H1 (cell line): ENCODE data around the gene RELN. TPM values are rescaled to one million over a fixed set of nuclear protein-coding genes. Genes with fewer than 3 reads are reported as not detected.

Experiments used
- CTCF ChIA-PET: fragments of 300-600 bp; sonication (Branson Sonifier 250); formaldehyde crosslinking; loops from one replicate; lab custom pipeline; 2021; ENCODE audit not compliant: partially characterized antibody; lab: Charles Lee
- POLR2A ChIA-PET: fragments of 300-600 bp; sonication (Branson Sonifier 250); formaldehyde crosslinking; loops from one replicate; lab custom pipeline; 2021; ENCODE audit warnings: inconsistent platforms; ENCODE audit not compliant: partially characterized antibody; lab: Charles Lee
- DNase-seq, 2 experiments: peaks; one replicate each; pipeline versions ENCODE4 v3.0.0 to v3.0.0-alpha.2; 2010 to 2022; ENCODE audit warnings: low spot score in 2 of 2, low read depth in 1 of 2, mixed read lengths in 1 of 2
- FAIRE-seq: peaks from 2 replicates; lab custom pipeline; 2011; peaks lifted over from hg19 to GRCh38; lab: Jason Lieb, UNC
- H2AFZ ChIP-seq: 2 replicates; pipeline ENCODE4 v1.8.1; 2012; ENCODE audit warnings: low read length, inconsistent platforms
- H2AK5ac ChIP-seq: 2 replicates; pipeline ENCODE4 v1.6.1; 2013; ENCODE audit warnings: low read depth, low read length
- H2BK120ac ChIP-seq: replicated peaks from 2 replicates; pipeline ENCODE3; 2013; ENCODE audit warnings: low read depth, low read length, inconsistent platforms
- H2BK12ac ChIP-seq: 2 replicates; pipeline ENCODE4 v1.6.1; 2013; ENCODE audit warnings: low read depth, low read length
- H2BK15ac ChIP-seq: 2 replicates; pipeline ENCODE4 v1.6.1; 2013; ENCODE audit warnings: low read length
- H2BK20ac ChIP-seq: 2 replicates; pipeline ENCODE4 v1.6.1; 2013; ENCODE audit warnings: low read length
- H2BK5ac ChIP-seq: 2 replicates; pipeline ENCODE4 v1.6.1; 2013; ENCODE audit warnings: low read depth, low read length
- H3K14ac ChIP-seq: 2 replicates; pipeline ENCODE4 v1.6.1; 2013; ENCODE audit warnings: inconsistent platforms; ENCODE audit not compliant: insufficient read length
- H3K18ac ChIP-seq: 2 replicates; pipeline ENCODE4 v1.6.1; 2013; ENCODE audit warnings: low read length; ENCODE audit errors: extremely low read depth
- H3K23ac ChIP-seq: 2 replicates; pipeline ENCODE4 v1.6.1; 2013; ENCODE audit warnings: inconsistent platforms; ENCODE audit not compliant: insufficient read length
- H3K23me2 ChIP-seq: 2 replicates; pipeline ENCODE4 v1.6.1; 2013; ENCODE audit warnings: low read depth, low read length
- H3K27ac ChIP-seq: 2 replicates; pipeline ENCODE4 v1.6.1; 2011; ENCODE audit warnings: low read depth, low read length, inconsistent platforms
- H3K27me3 ChIP-seq, 4 experiments: replicated peaks in 1 of 4; 1 replicate in 1 of 4; 2 replicates in 3 of 4; pipeline versions ENCODE4 v1.6.1 to v1.8.1; 2011 to 2013; ENCODE audit warnings: low read length in 3 of 4, mild to moderate bottlenecking in 3 of 4, inconsistent platforms in 2 of 4, mixed read lengths in 2 of 4, moderate library complexity in 1 of 4; ENCODE audit not compliant: control insufficient read depth in 3 of 4, insufficient read depth in 3 of 4; ENCODE audit errors: extremely low read depth in 1 of 4
- H3K36me3 ChIP-seq, 4 experiments: 2 replicates each; pipeline versions ENCODE4 v1.6.1 to v1.8.1; 2011 to 2013; ENCODE audit warnings: mild to moderate bottlenecking in 4 of 4, low read length in 3 of 4, moderate library complexity in 2 of 4, control low read depth in 1 of 4, inconsistent platforms in 1 of 4; ENCODE audit not compliant: insufficient read depth in 4 of 4, control insufficient read depth in 2 of 4
- H3K4ac ChIP-seq: replicated peaks from 2 replicates; pipeline ENCODE3; 2013; ENCODE audit warnings: low read length, low read depth, mixed read lengths, inconsistent platforms; ENCODE audit not compliant: insufficient read length
- H3K4me1 ChIP-seq, 4 experiments: replicated peaks in 1 of 4; 1 replicate in 1 of 4; 2 replicates in 3 of 4; pipeline versions ENCODE4 v1.6.1 to v1.8.1; 2011 to 2013; ENCODE audit warnings: low read length in 3 of 4, inconsistent platforms in 2 of 4, mixed read lengths in 1 of 4; ENCODE audit not compliant: insufficient read depth in 4 of 4, control insufficient read depth in 3 of 4
- H3K4me2 ChIP-seq, 2 experiments: 2 replicates each; pipeline versions ENCODE4 v1.6.1 to v1.8.1; 2011 to 2013; ENCODE audit warnings: low read depth in 2 of 2, low read length in 2 of 2, control low read depth in 1 of 2, inconsistent platforms in 1 of 2, mild to moderate bottlenecking in 1 of 2; ENCODE audit not compliant: insufficient read depth in 1 of 2
- H3K4me3 ChIP-seq, 4 experiments: fragments of 200-600, 300-600 bp in 1 of 4; sonication (generic), shearing (Covaris generic), sonication (Bioruptor Twin) in 1 of 4; 2 replicates each; pipeline versions ENCODE4 v1.5.1 to v1.8.1; 2011 to 2016; ENCODE audit warnings: low read length in 4 of 4, low read depth in 3 of 4, control low read depth in 2 of 4, inconsistent platforms in 2 of 4, mild to moderate bottlenecking in 2 of 4, mixed read lengths in 1 of 4, moderate library complexity in 1 of 4; ENCODE audit not compliant: insufficient read depth in 2 of 4; ENCODE audit errors: extremely low read depth in 1 of 4
- H3K56ac ChIP-seq: replicated peaks from 2 replicates; pipeline ENCODE3; 2013; ENCODE audit warnings: low read depth, mild to moderate bottlenecking, mixed read lengths, low read length, inconsistent platforms; ENCODE audit not compliant: insufficient read length
- H3K79me1 ChIP-seq: 2 replicates; pipeline ENCODE4 v1.6.1; 2013; ENCODE audit warnings: low read depth, low read length, control low read depth
- H3K79me2 ChIP-seq, 2 experiments: 2 replicates each; pipeline versions ENCODE4 v1.6.1 to v1.8.1; 2012 to 2013; ENCODE audit warnings: low read length in 2 of 2, mild to moderate bottlenecking in 2 of 2, inconsistent platforms in 1 of 2; ENCODE audit not compliant: insufficient read depth in 2 of 2, control insufficient read depth in 1 of 2
- H3K9ac ChIP-seq, 4 experiments: replicated peaks in 1 of 4; 1 replicate in 1 of 4; 2 replicates in 3 of 4; pipeline versions ENCODE4 v1.6.1 to v1.8.1; 2011 to 2013; ENCODE audit warnings: low read depth in 3 of 4, low read length in 3 of 4, control low read depth in 2 of 4, mild to moderate bottlenecking in 2 of 4, moderate library complexity in 2 of 4, inconsistent platforms in 1 of 4; ENCODE audit errors: extremely low read depth in 1 of 4
- H3K9me3 ChIP-seq, 2 experiments: 2 replicates each; pipeline versions ENCODE4 v1.6.1 to v1.8.1; 2012 to 2013; ENCODE audit warnings: mild to moderate bottlenecking in 2 of 2, moderate library complexity in 2 of 2, control low read depth in 1 of 2, inconsistent platforms in 1 of 2, low read depth in 1 of 2, low read length in 1 of 2, mixed read lengths in 1 of 2; ENCODE audit not compliant: insufficient read depth in 2 of 2
- H4K20me1 ChIP-seq, 2 experiments: replicated peaks in 1 of 2; 2 replicates each; pipeline versions ENCODE3 to v1.8.1; 2011 to 2013; ENCODE audit warnings: inconsistent platforms in 2 of 2, low read length in 2 of 2, mild to moderate bottlenecking in 1 of 2; ENCODE audit not compliant: insufficient read depth in 2 of 2, control insufficient read depth in 1 of 2
- H4K5ac ChIP-seq: 2 replicates; pipeline ENCODE4 v1.6.1; 2013; ENCODE audit warnings: low read length, low read depth, mixed read lengths, inconsistent platforms; ENCODE audit not compliant: insufficient read length
- H4K8ac ChIP-seq: 2 replicates; pipeline ENCODE4 v1.8.0; 2013; ENCODE audit warnings: mild to moderate bottlenecking, moderate library complexity, low read length, inconsistent platforms; ENCODE audit not compliant: insufficient read depth; ENCODE audit errors: extremely low read depth
- H4K91ac ChIP-seq: replicated peaks from 2 replicates; pipeline ENCODE3; 2013; ENCODE audit warnings: low read length, mixed read lengths, inconsistent platforms; ENCODE audit not compliant: insufficient read length
- BACH1 ChIP-seq: IDR thresholded peaks from 2 replicates; pipeline ENCODE4 v1.6.1; 2012; ENCODE audit warnings: low read length, improper control_type of control experiment
- CBX8 ChIP-seq: fragments of 300-800, 300-1000 bp; sonication (generic); IDR thresholded peaks from 2 replicates; pipeline ENCODE4 v1.7.1; 2016; ENCODE audit warnings: low read depth, low read length, borderline replicate concordance
- CEBPB ChIP-seq: IDR thresholded peaks from 2 replicates; pipeline ENCODE4 v1.6.1; 2012; ENCODE audit warnings: low read depth, low read length
- CREB1 ChIP-seq: IDR thresholded peaks from 2 replicates; pipeline ENCODE4 v1.6.1; 2012; ENCODE audit warnings: inconsistent platforms
- CTBP2 ChIP-seq: IDR thresholded peaks from 2 replicates; pipeline ENCODE4 v1.7.0; 2011; ENCODE audit warnings: borderline replicate concordance, mild to moderate bottlenecking, moderate library complexity, mixed read lengths, low read length; ENCODE audit not compliant: insufficient read depth, insufficient read length
- KDM1A ChIP-seq: fragments of 200-600, 300-600 bp; sonication (generic); IDR thresholded peaks from 2 replicates; pipeline ENCODE4 v1.7.1; 2016; ENCODE audit warnings: mild to moderate bottlenecking, low read length, borderline replicate concordance
- NANOG ChIP-seq: IDR thresholded peaks from 2 replicates; pipeline ENCODE4 v1.6.1; 2011; ENCODE audit warnings: low read length, low read depth, mild to moderate bottlenecking, inconsistent platforms; ENCODE audit not compliant: insufficient read depth, poor library complexity, severe bottlenecking
- SAP30 ChIP-seq: fragments of 300-600 bp; sonication (generic); IDR thresholded peaks from 2 replicates; pipeline ENCODE4 v1.7.1; 2012; ENCODE audit warnings: low read length, moderate library complexity, mild to moderate bottlenecking, inconsistent platforms; ENCODE audit not compliant: insufficient read depth, insufficient replicate concordance
- TAF7 ChIP-seq: optimal IDR thresholded peaks from 2 replicates; pipeline ENCODE3; 2011; ENCODE audit warnings: low read depth, mild to moderate bottlenecking, inconsistent platforms, low read length, moderate library complexity, borderline replicate concordance
- ZNF274 ChIP-seq: IDR thresholded peaks from 2 replicates; pipeline ENCODE4 v1.7.0; 2012; ENCODE audit warnings: low read length, borderline replicate concordance; ENCODE audit errors: extremely low read depth
- WGBS, 2 experiments: shearing (Covaris generic) in 1 of 2; methylation state at CpG; one replicate each; pipeline versions ENCODE4 v1.1.6 to v1.1.7; 2013 to 2015; ENCODE audit warnings: low lambda C conversion rate in 2 of 2, mixed read lengths in 2 of 2, inconsistent platforms in 1 of 2, low coverage in 1 of 2, missing lambda C conversion rate in 1 of 2; ENCODE audit not compliant: insufficient replicate concordance in 2 of 2, insufficient coverage in 1 of 2, insufficient read length in 1 of 2; ENCODE audit errors: extremely low coverage in 1 of 2, missing lambda C conversion rate in 1 of 2; 5-methylcytosine and 5-hydroxymethylcytosine counted together
- polyA plus RNA-seq, 7 experiments: library from polyadenylated mRNA; depleted of rRNA in 3 of 7; stranded (reverse) in 5 of 7; unstranded in 2 of 7; fragments of >200 nt in 5 of 7; fragments of 200-250 nt in 2 of 7; gene quantifications; 1 replicate in 5 of 7; 2 replicates in 1 of 7; 4 replicates in 1 of 7; pipeline versions ENCODE4 v1.2.1 to v1.2.3, GENCODE V29; 2011 to 2013; ENCODE audit warnings: missing spikeins in 2 of 7, mixed read lengths in 2 of 7
- total RNA-seq: library from RNA; stranded (reverse); fragmentation: NEBNext Ultra II Directional; extraction: Animal tissue kit (Norgen Biotek cat#: 25700); gene quantifications from 2 replicates; pipeline ENCODE4 v1.2.1, GENCODE V29; 2021
- TF ChIP-seq, protein P1 (sequence below), 3 experiments: IDR thresholded peaks; 1 replicate in 2 of 3; 2 replicates in 1 of 3; pipeline versions ENCODE4 v1.5.1 to v1.6.1; 2011; ENCODE audit warnings: low read length in 3 of 3, mild to moderate bottlenecking in 3 of 3, inconsistent platforms in 2 of 3, low read depth in 1 of 3, moderate library complexity in 1 of 3; ENCODE audit not compliant: insufficient read depth in 1 of 3; ENCODE audit errors: control extremely low read depth in 1 of 3

RELN gene
- total and polyA plus RNA-seq, 2 of the 8 experiments (the other 6 are each of a cell fraction or from before 2014, with no cell fraction given), result 0.03 to 0.07 TPM

DNA sequence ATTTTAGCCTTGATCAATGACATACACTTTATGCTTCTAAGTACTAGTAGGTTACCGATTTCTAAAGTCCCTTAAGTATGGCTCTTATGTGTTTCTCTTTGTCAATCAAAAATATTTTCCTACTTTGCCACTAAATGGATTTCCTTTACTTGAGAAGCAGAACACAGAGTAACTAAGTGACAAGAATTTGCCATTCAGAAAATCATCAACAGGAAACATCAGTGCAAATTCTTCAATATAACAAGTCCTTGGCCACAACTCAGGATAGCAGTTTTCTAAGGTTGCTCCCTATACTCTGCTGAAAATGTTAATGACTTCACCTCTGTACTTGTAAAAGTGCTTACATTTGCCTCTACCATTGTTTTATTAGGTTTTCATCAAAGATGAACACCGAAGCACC, 303.8 kb downstream of the RELN start:
- Histone ChIP-seq H3K23me2 (no peaks in the 10 kb centered on the region), H3K18ac (no peak overlapping the region), H4K5ac (no peak overlapping the region), H2BK15ac (no peak overlapping the region), H3K4me3 (no peak overlapping the region), H3K79me2 (no peaks in the 10 kb centered on the region), H4K8ac (no peak overlapping the region), H3K9ac (no peak overlapping the region), H4K20me1 (no peaks in the 10 kb centered on the region), H3K14ac (no peak overlapping the region), H2AK5ac (no peak overlapping the region), H3K56ac (no peak overlapping the region), H2BK5ac (no peak overlapping the region), H3K27ac (no peak overlapping the region), H3K4ac (no peak overlapping the region), H4K91ac (no peak overlapping the region), H2AFZ (no peak overlapping the region), H3K9me3 (no peaks in the 10 kb centered on the region), H3K79me1 (no peaks in the 10 kb centered on the region), H3K4me1 (no peaks in the 10 kb centered on the region; a peak in 1 of 7 replicates), H3K23ac (no peak overlapping the region), H2BK20ac (no peak overlapping the region), H3K36me3 (no peaks in the 10 kb centered on the region), H3K27me3 (no peaks in the 10 kb centered on the region), H2BK12ac (no peak overlapping the region), H3K4me2 (no peak overlapping the region), H2BK120ac (no peak overlapping the region)
- ChIA-PET CTCF (no interaction called here), POLR2A (no interaction called here)
- FAIRE-seq (no peak), DNase-seq (no peak)
- WGBS, 2 experiments, result 88% methylated on average over 2 of the region's 2 CpGs; no CpG with 5 or more reads in 1 of the 2 experiments
- TF ChIP-seq CBX8, result no peak
- no peak for TF ChIP-seq SAP30
- TF ChIP-seq ZNF274, result no peak
- TF ChIP-seq, protein P1, sequence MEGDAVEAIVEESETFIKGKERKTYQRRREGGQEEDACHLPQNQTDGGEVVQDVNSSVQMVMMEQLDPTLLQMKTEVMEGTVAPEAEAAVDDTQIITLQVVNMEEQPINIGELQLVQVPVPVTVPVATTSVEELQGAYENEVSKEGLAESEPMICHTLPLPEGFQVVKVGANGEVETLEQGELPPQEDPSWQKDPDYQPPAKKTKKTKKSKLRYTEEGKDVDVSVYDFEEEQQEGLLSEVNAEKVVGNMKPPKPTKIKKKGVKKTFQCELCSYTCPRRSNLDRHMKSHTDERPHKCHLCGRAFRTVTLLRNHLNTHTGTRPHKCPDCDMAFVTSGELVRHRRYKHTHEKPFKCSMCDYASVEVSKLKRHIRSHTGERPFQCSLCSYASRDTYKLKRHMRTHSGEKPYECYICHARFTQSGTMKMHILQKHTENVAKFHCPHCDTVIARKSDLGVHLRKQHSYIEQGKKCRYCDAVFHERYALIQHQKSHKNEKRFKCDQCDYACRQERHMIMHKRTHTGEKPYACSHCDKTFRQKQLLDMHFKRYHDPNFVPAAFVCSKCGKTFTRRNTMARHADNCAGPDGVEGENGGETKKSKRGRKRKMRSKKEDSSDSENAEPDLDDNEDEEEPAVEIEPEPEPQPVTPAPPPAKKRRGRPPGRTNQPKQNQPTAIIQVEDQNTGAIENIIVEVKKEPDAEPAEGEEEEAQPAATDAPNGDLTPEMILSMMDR (IDR thresholded peaks at IDR 0.05; ENCODE audit: control extremely low read depth in 1 of 3, insufficient read depth in 1 of 3, low read depth in 1 of 3, low read length in 3 of 3), result no peak
- no peak for TF ChIP-seq KDM1A
- TF ChIP-seq BACH1, result no peak
- no peak for TF ChIP-seq CTBP2
- no peak for TF ChIP-seq NANOG
- no peak for TF ChIP-seq TAF7
- no peak for TF ChIP-seq CEBPB
- TF ChIP-seq CREB1, result no peak
